ENCODE data around the gene KCNJ4. TPM values are rescaled to one million over a fixed set of nuclear protein-coding genes. Genes with fewer than 3 reads are reported as not detected.

Gene KCNJ4
- total RNA-seq, 1 experiment from 2014 or later = 0.92 TPM

Other genes starting within 250 kb of the KCNJ4 start
- gene TMEM184B, start 182.2 kb downstream of the KCNJ4 start, total RNA-seq (2021) = 51.7 and 58.5 TPM in 2 replicates
- 230 and 236 TPM in 2 replicates for gene CSNK1E, start 137.8 kb downstream of the KCNJ4 start, total RNA-seq (2021)
- gene KDELR3, start 12.9 kb upstream of the KCNJ4 start, total RNA-seq (2021) = 7.2 and 7.3 TPM in 2 replicates
- 529 and 538 TPM in 2 replicates for gene DDX17, start 51.1 kb upstream of the KCNJ4 start, total RNA-seq (2021)
- gene DMC1, start 115.0 kb upstream of the KCNJ4 start, total RNA-seq (2021) = 6.1 and 6.8 TPM in 2 replicates
- 3.6 and 4.2 TPM in 2 replicates for gene FAM227A, start 201.2 kb upstream of the KCNJ4 start, total RNA-seq (2021)
- 24.8 and 26.6 TPM in 2 replicates for gene CBY1, start 201.4 kb upstream of the KCNJ4 start, total RNA-seq (2021)
- gene TOMM22, start 226.8 kb upstream of the KCNJ4 start, total RNA-seq (2021) = 128 TPM in 2 replicates
- gene JOSD1, start 245.7 kb upstream of the KCNJ4 start, total RNA-seq (2021) = 18.3 and 19.2 TPM in 2 replicates

All from H9 (cell line).